ENCODE measurements around the gene HIP1R. TPM values are rescaled to one million over a fixed set of nuclear protein-coding genes. Genes with fewer than 3 reads are reported as not detected.
A peak's percentile ranks its signal among the peaks of the same experiment; 100 is the strongest.

The HIP1R gene
- polyA plus RNA-seq, 1 donor from 2014 or later, result 58.3 TPM

DNA sequence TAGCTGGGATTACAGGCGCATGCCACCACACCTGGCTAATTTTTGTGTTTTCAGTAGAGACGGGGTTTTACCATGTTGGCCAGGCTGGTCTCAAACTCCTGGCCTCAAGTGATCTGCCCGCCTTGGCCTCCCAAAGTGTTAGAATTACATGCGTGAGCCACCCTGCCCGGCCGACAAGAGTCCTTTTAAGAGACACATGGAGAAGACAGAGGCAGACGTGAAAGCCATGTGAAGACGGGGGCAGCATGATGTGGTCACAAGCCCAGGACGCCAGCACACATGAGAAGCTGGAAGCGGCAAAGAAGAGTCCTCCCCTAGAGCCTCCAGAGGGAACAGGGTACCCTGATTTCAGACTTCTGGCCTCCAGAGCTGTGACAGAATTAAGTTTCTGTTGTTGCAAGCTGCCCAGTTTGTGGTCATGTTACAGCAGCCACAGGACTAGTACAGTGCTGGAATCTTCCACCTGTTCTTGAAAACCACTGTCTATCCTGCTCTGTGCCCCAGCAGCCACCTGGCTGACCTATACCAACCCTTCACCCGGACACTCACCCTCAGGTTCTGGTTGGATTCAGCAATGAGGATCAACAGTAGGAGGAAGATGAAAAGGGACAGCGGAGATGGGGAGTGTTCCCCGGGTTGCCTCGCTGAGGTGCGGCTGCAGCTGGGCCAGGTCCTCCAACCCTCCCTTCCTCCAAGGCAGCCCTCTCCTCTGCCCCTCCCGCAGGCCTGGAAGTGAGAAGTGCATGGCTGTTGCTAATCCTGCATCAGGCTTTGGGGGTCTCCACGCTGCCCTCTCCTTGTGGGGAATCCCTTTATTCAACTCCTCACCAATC lies 43.7 kb downstream of the HIP1R start:
- no peaks in the 10 kb centered on the region for H3K9me3 Mint-ChIP-seq
- H3K4me3 Mint-ChIP-seq, result peak overlapping the region in 3 of 4 donors; percentile 27 to 91 (median 88)
- H3K27me3 Mint-ChIP-seq, result no peaks in the 10 kb centered on the region
- H3K36me3 Mint-ChIP-seq, result peaks cover 12% of the 10 kb centered on the region
- H3K27ac Mint-ChIP-seq, result peak overlapping the region in 2 of 3 donors; percentile 36 to 41
- H3K4me1 Mint-ChIP-seq, result peaks cover 70 to 75% (median 74%) of the 10 kb centered on the region in 3 donors

DNA sequence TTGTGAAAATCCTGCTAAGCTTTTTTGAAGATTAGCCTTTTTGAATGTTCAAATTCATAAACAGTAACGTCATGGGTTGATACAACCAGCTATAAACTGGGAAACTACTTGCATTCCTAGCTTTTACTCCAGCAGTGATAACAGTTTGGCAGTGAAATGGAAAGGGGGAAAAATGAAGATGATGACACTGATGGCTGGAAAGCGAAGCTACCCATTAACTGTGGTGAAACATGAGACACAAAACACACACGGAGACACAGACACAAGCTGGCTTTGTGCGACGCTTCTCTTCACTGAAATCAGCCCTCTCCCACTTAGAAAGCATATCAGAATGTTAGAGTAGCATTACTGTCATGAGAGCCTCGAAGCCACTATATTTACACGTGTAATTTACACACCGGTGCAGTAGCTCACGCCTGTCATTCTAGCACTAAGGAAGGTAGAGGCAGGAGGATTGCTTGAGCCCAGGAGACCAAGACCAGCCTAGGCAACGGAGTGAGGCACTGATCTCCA lies 45.0 kb downstream of the HIP1R start:
- H3K4me1 Mint-ChIP-seq, result peaks cover 69 to 73% (median 70%) of the 10 kb centered on the region in 3 donors
- peak overlapping the region in 1 of 3 donors; percentile 8 for H3K27ac Mint-ChIP-seq
- H3K27me3 Mint-ChIP-seq, result no peaks in the 10 kb centered on the region
- no peaks in the 10 kb centered on the region for H3K9me3 Mint-ChIP-seq
- H3K36me3 Mint-ChIP-seq, result peaks cover 12% of the 10 kb centered on the region
- peak overlapping the region in 1 of 4 donors; percentile 88 for H3K4me3 Mint-ChIP-seq

DNA sequence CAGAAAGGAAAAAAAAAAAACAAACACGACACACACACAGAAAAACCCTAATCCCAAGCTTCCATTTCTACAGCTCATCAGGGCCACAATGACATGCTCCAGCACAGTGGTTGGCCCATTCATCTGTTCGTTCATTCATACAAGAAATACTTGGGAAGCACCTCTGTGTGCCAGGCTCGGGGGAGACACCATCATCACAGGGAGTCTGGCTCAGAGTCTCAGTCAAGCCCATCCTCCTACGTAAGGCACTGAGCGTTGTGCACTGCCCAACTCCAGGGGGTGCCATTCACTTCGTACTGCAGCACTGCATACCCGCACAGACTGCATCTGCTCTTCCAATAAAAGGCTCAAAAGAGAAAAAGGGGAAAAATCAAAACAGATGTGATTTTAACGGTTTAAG lies 45.4 kb downstream of the HIP1R start:
- H3K27ac Mint-ChIP-seq, result peak overlapping the region in 2 of 3 donors; percentile 8
- H3K27me3 Mint-ChIP-seq, result no peaks in the 10 kb centered on the region
- H3K4me1 Mint-ChIP-seq, result peaks cover 65 to 69% (median 66%) of the 10 kb centered on the region in 3 donors
- H3K9me3 Mint-ChIP-seq, result no peaks in the 10 kb centered on the region
- peaks cover 12% of the 10 kb centered on the region for H3K36me3 Mint-ChIP-seq
- H3K4me3 Mint-ChIP-seq, result peak overlapping the region in 1 of 4 donors; percentile 19

DNA sequence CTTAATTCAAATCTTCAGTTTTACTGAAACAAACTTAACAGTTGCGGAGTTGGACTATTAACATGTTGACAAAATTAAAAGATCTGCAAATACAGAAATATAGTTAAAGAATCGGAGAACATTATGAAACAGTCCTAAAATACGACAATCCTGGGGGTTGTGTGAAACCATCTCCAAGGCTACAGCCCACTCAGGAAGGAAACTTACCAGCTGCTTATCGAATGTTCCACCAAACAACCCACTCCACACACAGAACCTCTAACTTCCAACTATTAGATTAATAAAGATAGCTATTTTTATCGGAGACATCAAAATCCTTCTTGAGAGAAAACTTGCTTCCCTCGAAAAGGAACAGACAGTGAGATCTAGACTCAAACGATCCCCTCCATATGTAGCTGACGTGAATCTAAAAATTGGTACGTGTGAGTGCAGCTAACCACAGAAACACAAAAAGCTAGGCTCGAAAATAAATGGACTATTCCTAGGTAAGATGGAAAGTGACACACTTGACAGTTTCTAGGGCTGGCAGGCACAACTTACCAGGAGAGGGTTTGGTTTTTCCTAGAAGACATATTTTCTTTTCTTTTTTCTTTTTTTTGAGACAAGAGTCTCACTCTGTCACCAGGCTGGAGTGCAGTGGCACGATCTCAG lies 47.8 kb downstream of the HIP1R start:
- H3K4me3 Mint-ChIP-seq, result peak overlapping the region in 1 of 4 donors; percentile 83
- H3K27ac Mint-ChIP-seq, result no peak overlapping the region
- peaks cover 2% of the 10 kb centered on the region for H3K27me3 Mint-ChIP-seq
- H3K36me3 Mint-ChIP-seq, result peaks cover 11% of the 10 kb centered on the region
- peaks cover 59 to 67% (median 62%) of the 10 kb centered on the region in 3 donors for H3K4me1 Mint-ChIP-seq
- H3K9me3 Mint-ChIP-seq, result no peaks in the 10 kb centered on the region

DNA sequence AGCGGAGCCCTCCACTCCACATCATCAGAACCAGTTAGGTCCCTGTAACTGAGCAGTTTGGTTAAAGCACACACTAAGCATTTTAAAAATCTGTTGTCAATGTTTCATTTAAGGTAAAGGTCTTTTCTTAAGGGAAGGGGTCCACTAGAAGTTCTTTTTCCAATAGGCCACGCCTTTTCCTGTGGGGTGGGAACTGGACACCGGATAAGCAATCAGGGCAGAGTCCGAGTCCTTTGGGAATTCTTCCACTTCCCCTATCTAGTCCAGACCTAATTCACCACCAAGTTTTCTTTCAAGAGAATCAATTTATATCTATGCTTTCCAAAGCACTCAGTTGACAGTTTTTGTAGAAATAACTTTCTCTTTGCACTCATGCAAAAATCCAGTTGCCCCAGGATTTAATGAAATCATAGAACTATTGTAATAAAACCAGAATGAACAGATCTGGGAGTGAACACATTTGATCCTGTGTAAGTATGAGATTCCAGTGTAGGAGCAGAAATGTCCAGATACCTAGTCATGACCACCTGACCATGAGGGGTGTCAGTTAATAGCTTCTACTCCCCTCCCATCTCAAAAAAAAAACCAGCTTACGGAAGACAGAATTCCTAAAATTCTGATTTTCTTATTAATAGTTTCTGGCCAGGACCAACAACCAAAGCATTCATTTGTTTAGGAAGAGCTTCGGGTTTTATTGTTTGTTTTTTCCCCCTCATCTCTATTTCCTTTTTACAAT lies 49.0 kb downstream of the HIP1R start:
- H3K4me1 Mint-ChIP-seq, result peaks cover 56 to 71% (median 66%) of the 10 kb centered on the region in 3 donors
- H3K27me3 Mint-ChIP-seq, result peaks cover 2% of the 10 kb centered on the region
- H3K4me3 Mint-ChIP-seq, result peak overlapping the region in 2 of 4 donors; percentile 30 to 38
- H3K9me3 Mint-ChIP-seq, result no peaks in the 10 kb centered on the region
- H3K27ac Mint-ChIP-seq, result peak overlapping the region in 1 of 3 donors; percentile 12
- peaks cover 11% of the 10 kb centered on the region for H3K36me3 Mint-ChIP-seq

DNA sequence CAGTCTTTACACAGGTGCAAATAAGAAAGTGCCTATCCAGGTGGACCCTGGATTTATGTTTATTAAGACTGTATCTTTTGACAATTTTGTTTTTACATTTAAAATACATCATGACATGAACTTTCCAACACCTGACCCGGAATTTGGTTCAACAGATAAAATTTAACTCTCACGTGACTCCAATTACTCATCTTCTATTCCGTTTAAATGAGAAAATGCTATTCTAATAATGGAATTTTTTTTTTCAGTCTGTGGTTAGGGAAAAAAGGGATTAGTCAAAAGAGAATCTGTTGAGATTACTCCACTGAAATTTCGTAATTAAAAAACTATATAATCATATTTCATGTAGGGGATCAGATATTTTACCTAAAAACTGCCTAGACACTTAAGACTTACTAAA lies 49.6 kb downstream of the HIP1R start:
- Mint-ChIP-seq H3K27me3 (peaks cover 2% of the 10 kb centered on the region), H3K4me3 (peak overlapping the region in 1 of 4 donors; percentile 46), H3K4me1 (peaks cover 53 to 70% (median 64%) of the 10 kb centered on the region in 3 donors), H3K9me3 (no peaks in the 10 kb centered on the region), H3K36me3 (peaks cover 11% of the 10 kb centered on the region), H3K27ac (no peak overlapping the region)

DNA sequence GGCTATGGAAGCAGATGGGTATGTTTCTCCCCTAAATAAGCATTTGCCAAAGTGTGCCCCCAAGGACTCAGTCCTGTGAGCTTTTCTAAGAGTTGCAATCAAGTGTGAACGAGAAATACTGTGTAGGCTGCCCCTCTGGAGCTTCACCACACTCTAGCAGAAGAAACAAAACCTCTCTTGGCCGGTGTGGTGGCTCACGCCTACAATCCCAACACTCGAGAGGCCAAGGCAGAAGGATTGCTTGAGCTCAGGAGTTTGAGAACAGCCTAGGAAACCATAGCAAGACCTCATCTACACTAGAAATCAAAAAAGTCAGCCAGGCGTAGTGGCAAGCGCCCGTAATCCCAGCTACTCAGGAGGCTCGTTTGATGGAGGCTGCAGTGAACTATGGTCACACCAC lies 50.9 kb downstream of the HIP1R start:
- Mint-ChIP-seq H3K27ac (peak overlapping the region in 1 of 3 donors; percentile 44), H3K36me3 (peaks cover 9% of the 10 kb centered on the region), H3K4me3 (peak overlapping the region in 1 of 4 donors; percentile 91), H3K4me1 (peaks cover 48 to 65% (median 60%) of the 10 kb centered on the region in 3 donors), H3K9me3 (no peaks in the 10 kb centered on the region), H3K27me3 (peaks cover 2% of the 10 kb centered on the region)

DNA sequence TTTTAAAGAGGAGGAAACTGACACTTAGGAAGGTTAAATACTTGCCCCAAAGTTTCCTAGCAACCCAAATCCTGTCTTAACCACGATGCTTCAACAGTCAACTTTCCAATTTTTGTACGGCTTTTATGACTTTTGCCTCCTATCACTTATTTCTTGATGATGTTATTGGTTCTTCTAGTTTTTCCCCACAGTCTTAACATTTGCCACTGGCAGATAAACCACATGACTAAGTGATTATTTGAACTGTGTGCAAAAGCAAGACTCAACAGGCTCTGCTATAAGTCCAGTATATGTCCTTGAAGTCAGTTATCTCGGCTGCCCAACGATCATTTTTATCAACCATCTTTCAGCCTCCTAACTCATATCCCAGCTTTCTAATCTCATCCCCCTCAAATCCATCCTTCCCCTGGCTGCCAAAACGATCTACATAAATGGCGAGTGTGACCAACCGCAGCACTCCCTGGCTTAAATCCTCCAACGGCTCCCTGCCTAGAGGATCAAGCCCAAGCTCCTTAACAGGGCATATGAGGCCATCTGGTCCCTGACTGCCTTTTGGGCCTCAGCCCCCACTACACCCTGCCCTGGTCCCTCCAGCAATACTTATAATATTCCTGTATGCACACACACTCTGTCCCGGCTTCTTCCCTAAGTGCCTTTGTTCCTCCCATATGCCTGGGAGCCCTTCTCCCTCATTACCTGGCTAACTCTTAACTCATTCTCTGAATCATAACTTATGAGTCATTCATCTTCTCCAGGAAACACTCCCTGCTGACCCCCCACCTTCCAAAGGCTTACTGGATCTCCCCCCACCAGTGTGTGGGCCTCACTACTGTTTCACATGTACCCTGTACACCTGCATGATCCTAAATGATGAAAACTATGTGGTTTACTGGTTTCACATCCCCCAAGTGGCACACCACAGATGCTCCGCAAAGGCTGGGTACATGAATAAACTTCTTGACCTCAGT lies 51.9 kb downstream of the HIP1R start:
- peaks cover 9% of the 10 kb centered on the region for H3K36me3 Mint-ChIP-seq

DNA sequence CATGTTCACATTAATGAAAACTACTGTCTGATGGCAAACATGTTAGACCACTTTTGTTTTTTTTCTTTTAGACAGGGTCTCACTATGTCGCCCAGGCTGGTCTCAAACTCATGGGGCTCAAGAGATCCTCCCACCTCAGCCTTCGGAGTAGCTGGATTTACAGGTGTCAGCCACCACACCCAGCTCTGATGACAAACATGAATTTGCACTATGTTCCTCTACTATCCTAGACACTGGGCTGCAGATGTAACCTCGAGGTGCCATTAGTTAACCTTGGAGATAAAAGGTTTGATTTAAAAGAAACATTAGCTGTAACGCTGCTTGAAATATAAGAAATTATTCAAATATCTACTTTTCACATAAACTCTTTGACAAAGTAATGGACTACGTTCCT lies 52.6 kb downstream of the HIP1R start:
- Mint-ChIP-seq H3K9me3 (no peaks in the 10 kb centered on the region), H3K4me1 (peaks cover 32 to 70% (median 58%) of the 10 kb centered on the region in 3 donors), H3K36me3 (peaks cover 7% of the 10 kb centered on the region)

More for the DNA sequence above, 51.9 kb downstream of the HIP1R start:
- H3K27me3 Mint-ChIP-seq, result peaks cover 2% of the 10 kb centered on the region
- peak overlapping the region; percentile 89 to 96 (median 90) for H3K27ac Mint-ChIP-seq
- no peaks in the 10 kb centered on the region for H3K9me3 Mint-ChIP-seq
- peaks cover 38 to 70% (median 58%) of the 10 kb centered on the region in 3 donors for H3K4me1 Mint-ChIP-seq
- peak overlapping the region; percentile 81 to 91 (median 85) for H3K4me3 Mint-ChIP-seq

DNA sequence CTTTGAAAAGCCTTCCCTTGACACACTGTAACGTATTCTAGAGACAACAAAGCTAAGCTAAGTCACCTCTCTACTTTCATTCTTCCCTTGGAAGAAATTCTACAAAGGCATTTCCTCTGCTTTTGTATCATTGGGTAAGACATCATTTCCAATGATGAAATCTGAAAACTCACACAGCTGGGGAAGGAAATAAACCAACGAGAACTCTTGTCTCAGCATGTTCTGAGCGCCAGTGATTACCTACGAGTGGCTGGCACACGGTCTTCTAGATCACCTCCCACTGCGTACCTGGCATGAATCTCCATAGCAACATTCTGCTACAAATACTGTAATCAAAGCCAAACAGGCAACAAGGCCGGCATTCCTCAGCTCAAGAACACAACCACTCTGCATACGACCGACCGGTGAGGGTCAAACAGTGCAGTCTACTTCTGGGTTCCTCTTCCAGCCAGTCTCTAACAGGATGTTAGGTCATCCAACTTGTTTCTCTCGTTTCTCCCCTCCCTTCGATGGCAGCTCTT lies 53.0 kb downstream of the HIP1R start:
- Mint-ChIP-seq H3K27me3 (peaks cover 2% of the 10 kb centered on the region), H3K9me3 (no peaks in the 10 kb centered on the region), H3K36me3 (peaks cover 4% of the 10 kb centered on the region), H3K27ac (peak overlapping the region; percentile 89 to 96 (median 90)), H3K4me1 (peaks cover 30 to 70% (median 57%) of the 10 kb centered on the region in 3 donors), H3K4me3 (peak overlapping the region; percentile 81 to 91 (median 86))

More for the DNA sequence above, 52.6 kb downstream of the HIP1R start:
- Mint-ChIP-seq H3K27ac (peak overlapping the region; percentile 89 to 96 (median 90)), H3K4me3 (peak overlapping the region; percentile 81 to 91 (median 86)), H3K27me3 (peaks cover 2% of the 10 kb centered on the region)

DNA sequence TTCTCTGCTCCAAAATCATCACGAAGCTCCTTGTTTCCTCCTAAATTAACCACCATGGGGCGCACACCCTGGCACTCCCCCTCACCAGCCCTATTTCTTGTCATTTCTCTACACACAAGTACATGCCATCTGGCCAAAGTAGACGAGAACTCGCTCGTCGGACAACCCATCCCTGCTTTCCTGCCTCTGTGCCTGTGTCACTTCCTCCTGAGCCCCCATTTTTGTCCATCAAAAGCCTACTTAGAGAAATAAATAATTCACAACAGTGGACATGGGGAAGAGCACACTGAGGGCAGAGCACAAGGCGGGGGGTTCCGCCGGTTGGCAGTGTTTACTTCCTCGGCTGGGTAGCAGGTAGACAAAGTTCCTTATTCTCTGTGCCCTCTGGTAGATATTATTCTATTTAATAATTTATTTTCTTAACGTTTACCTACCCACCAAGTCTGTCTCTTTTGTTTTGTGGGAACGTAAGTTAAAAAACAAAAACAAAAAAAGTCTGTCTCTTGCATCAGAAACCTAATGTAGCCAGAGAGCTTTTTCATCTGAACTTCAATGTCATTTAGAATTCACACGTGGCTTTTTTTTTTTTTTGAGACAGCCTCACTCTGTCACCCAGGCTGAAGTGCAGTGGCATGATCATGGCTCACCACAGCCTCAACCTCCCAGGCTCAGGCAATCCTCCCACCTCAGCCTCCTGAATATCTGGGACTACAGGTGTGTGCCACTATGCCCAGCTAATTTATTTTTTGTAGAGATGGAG lies 54.7 kb downstream of the HIP1R start:
- peaks cover 43 to 77% (median 62%) of the 10 kb centered on the region in 3 donors for H3K4me1 Mint-ChIP-seq
- H3K4me3 Mint-ChIP-seq, result peak overlapping the region; percentile 76 to 91 (median 83)
- H3K27ac Mint-ChIP-seq, result peak overlapping the region; percentile 90 to 96 (median 94)
- no peaks in the 10 kb centered on the region for H3K9me3 Mint-ChIP-seq
- H3K27me3 Mint-ChIP-seq, result peaks cover 2% of the 10 kb centered on the region
- H3K36me3 Mint-ChIP-seq, result peaks cover 4% of the 10 kb centered on the region

DNA sequence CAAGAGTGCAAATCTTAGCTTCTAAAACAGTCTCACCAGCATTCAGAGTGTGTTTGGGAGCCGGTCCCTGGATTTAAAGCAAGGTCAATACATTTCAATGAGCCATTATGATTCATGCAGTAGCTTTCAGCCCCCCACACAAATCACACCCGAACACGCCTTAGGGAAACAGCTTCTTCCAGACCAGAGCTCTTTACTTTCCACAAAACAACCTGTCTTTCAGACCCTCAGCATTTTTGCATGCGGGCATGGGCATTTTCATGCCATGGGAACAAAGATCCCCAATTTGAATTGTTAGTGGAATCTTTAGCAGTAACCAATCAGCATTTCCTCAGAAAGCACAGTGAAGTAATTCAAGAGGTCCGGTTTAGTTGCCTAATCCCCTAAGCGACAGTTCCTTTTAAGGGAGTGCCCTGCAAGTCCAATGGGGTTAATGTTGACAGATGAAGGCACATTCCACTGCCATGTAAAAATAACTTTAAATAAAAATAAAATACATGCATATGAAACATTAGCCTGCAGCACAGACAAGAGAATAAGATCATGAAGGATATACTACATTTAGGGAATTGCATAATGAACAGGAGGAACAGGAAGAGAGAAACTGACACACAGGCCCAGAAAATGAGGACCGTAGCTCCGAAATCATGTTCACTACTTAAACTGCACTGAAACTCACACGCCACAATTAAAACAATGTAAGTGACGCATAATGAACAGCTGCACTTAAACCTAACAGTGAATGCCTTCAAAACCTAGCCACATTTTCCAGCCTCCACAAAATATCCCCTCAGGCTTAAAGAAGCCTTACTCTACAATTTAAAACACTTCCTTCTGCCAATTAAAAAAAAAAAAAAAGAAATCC lies 56.6 kb downstream of the HIP1R start:
- H3K4me1 Mint-ChIP-seq, result peaks cover 55 to 77% (median 69%) of the 10 kb centered on the region in 3 donors
- H3K9me3 Mint-ChIP-seq, result no peaks in the 10 kb centered on the region

More for the DNA sequence above, 56.6 kb downstream of the HIP1R start:
- peaks cover 4% of the 10 kb centered on the region for H3K36me3 Mint-ChIP-seq
- peaks cover 3% of the 10 kb centered on the region for H3K27me3 Mint-ChIP-seq
- peak overlapping the region in 3 of 4 donors; percentile 24 to 45 (median 37) for H3K4me3 Mint-ChIP-seq
- H3K27ac Mint-ChIP-seq, result peak overlapping the region; percentile 21 to 90 (median 83)

Data from IgD-negative memory B cell (primary cell).